ENCODE data around the gene KLRC1.
"Not testable (repeated sequence)": the region's sequence is repeated elsewhere in the genome, so short reads cannot be mapped to it uniquely, and the experiment has no call there.

KLRC1 gene

GRCh38 chr12:10405294-10405693, 47.9 kb downstream of the KLRC1 start:
- H3K9me3 ChIP-seq (ENCODE audit: low read length) = no peaks in the 10 kb centered on the region
- H2AFZ ChIP-seq (ENCODE audit: low read depth, low read length) = no peak overlapping the region
- H3K27me3 ChIP-seq (ENCODE audit: insufficient read depth, low read length) = no peaks in the 10 kb centered on the region
- no peaks in the 10 kb centered on the region for H3K4me1 ChIP-seq (ENCODE audit: insufficient read depth, low read length)
- H3K36me3 ChIP-seq (ENCODE audit: insufficient read depth, low read length) = no peaks in the 10 kb centered on the region
- H3K4me3 ChIP-seq (ENCODE audit: low read length) = no peak overlapping the region

GRCh38 chr12:10404798-10405197, 48.4 kb downstream of the KLRC1 start:
- Histone ChIP-seq H3K4me1 (ENCODE audit: insufficient read depth, low read length) (no peaks in the 10 kb centered on the region), H2AFZ (ENCODE audit: low read depth, low read length) (no peak overlapping the region), H3K36me3 (ENCODE audit: insufficient read depth, low read length) (no peaks in the 10 kb centered on the region), H3K27me3 (ENCODE audit: insufficient read depth, low read length) (no peaks in the 10 kb centered on the region), H3K4me3 (ENCODE audit: low read length) (no peak overlapping the region), H3K9me3 (ENCODE audit: low read length) (no peaks in the 10 kb centered on the region)

- H3K4me3 ChIP-seq (ENCODE audit: low read length) = no peak overlapping the region
These were observed 52.3 kb downstream of the KLRC1 start for GRCh38 chr12:10400829-10401228.

GRCh38 chr12:10398168-10398567, 55.0 kb downstream of the KLRC1 start:
- Histone ChIP-seq H3K9me3 (ENCODE audit: low read length) (no peaks in the 10 kb centered on the region), H3K4me1 (ENCODE audit: insufficient read depth, low read length) (no peaks in the 10 kb centered on the region), H3K36me3 (ENCODE audit: insufficient read depth, low read length) (no peaks in the 10 kb centered on the region), H2AFZ (ENCODE audit: low read depth, low read length) (no peak overlapping the region), H3K4me3 (ENCODE audit: low read length) (no peak overlapping the region), H3K27me3 (ENCODE audit: insufficient read depth, low read length) (no peaks in the 10 kb centered on the region)

More at GRCh38 chr12:10400829-10401228, 52.3 kb downstream of the KLRC1 start:
- Histone ChIP-seq H2AFZ (ENCODE audit: low read depth, low read length) (no peak overlapping the region), H3K4me1 (ENCODE audit: insufficient read depth, low read length) (no peaks in the 10 kb centered on the region), H3K9me3 (ENCODE audit: low read length) (no peaks in the 10 kb centered on the region), H3K36me3 (ENCODE audit: insufficient read depth, low read length) (no peaks in the 10 kb centered on the region), H3K27me3 (ENCODE audit: insufficient read depth, low read length) (no peaks in the 10 kb centered on the region)

GRCh38 chr12:10397296-10397695, 55.9 kb downstream of the KLRC1 start:
- Histone ChIP-seq H2AFZ (ENCODE audit: low read depth, low read length) (no peak overlapping the region), H3K36me3 (ENCODE audit: insufficient read depth, low read length) (no peaks in the 10 kb centered on the region)

GRCh38 chr12:10396176-10396575, 57.0 kb downstream of the KLRC1 start:
- H3K4me3 ChIP-seq (ENCODE audit: low read length); H2AFZ ChIP-seq (ENCODE audit: low read depth, low read length); H3K9me3 ChIP-seq (ENCODE audit: low read length); H3K4me1 ChIP-seq (ENCODE audit: insufficient read depth, low read length); H3K27me3 ChIP-seq (ENCODE audit: insufficient read depth, low read length); H3K36me3 ChIP-seq (ENCODE audit: insufficient read depth, low read length): not testable (repeated sequence)

More at GRCh38 chr12:10397296-10397695, 55.9 kb downstream of the KLRC1 start:
- no peaks in the 10 kb centered on the region for H3K27me3 ChIP-seq (ENCODE audit: insufficient read depth, low read length)
- no peaks in the 10 kb centered on the region for H3K4me1 ChIP-seq (ENCODE audit: insufficient read depth, low read length)
- no peaks in the 10 kb centered on the region for H3K9me3 ChIP-seq (ENCODE audit: low read length)
- no peak overlapping the region for H3K4me3 ChIP-seq (ENCODE audit: low read length)

Data from neuron (in vitro differentiated cells).